GM18517 (cell line): Measurements from ENCODE around the gene GCG.

Experiments used
- ATAC-seq: cut with Tn5 transposase; IDR thresholded peaks from one replicate; pipeline ENCODE4 v1.9.1; 2021; ENCODE audit warnings: mild to moderate bottlenecking, moderate library complexity; ENCODE audit not compliant: unreplicated experiment

GCG gene

GRCh38 chr2:162106146-162106551 is 45.9 kb downstream of the GCG start:
- ATAC-seq, result no peak

- no peak for ATAC-seq
These were observed 48.5 kb downstream of the GCG start for GRCh38 chr2:162103443-162104009.

GRCh38 chr2:162100579-162100978 is 51.5 kb downstream of the GCG start:
- no peak for ATAC-seq

GRCh38 chr2:162099836-162100235 is 52.2 kb downstream of the GCG start:
- no peak for ATAC-seq
